Glutamatergic neuron (in vitro differentiated cells): ENCODE measurements around the gene ATP6V1B1. TPM values are rescaled to one million over a fixed set of nuclear protein-coding genes. Genes with fewer than 3 reads are reported as not detected.

Source experiments
- DNase-seq: peaks from one replicate; pipeline ENCODE4 v3.0.0; 2022
- H3K27ac Mint-ChIP-seq: one replicate; pipeline ENCODE4 v1.8.0; 2020; ENCODE audit warnings: mild to moderate bottlenecking, mixed read lengths, inconsistent platforms; ENCODE audit not compliant: unreplicated experiment
- H3K27me3 Mint-ChIP-seq: one replicate; pipeline ENCODE4 v1.8.0; 2020; ENCODE audit warnings: mild to moderate bottlenecking, moderate library complexity, mixed read lengths, inconsistent platforms; ENCODE audit not compliant: unreplicated experiment
- H3K36me3 Mint-ChIP-seq: one replicate; pipeline ENCODE4 v1.8.0; 2020; ENCODE audit warnings: mild to moderate bottlenecking, mixed read lengths, inconsistent platforms; ENCODE audit not compliant: unreplicated experiment
- H3K4me1 Mint-ChIP-seq: one replicate; pipeline ENCODE4 v1.8.0; 2020; ENCODE audit warnings: mild to moderate bottlenecking, low read depth, mixed read lengths, inconsistent platforms; ENCODE audit not compliant: unreplicated experiment
- H3K4me3 Mint-ChIP-seq: one replicate; pipeline ENCODE4 v1.8.0; 2020; ENCODE audit warnings: mild to moderate bottlenecking, mixed read lengths, inconsistent platforms; ENCODE audit not compliant: unreplicated experiment
- H3K9me3 Mint-ChIP-seq: one replicate; pipeline ENCODE4 v1.8.0; 2020; ENCODE audit warnings: mild to moderate bottlenecking, moderate library complexity, mixed read lengths, inconsistent platforms; ENCODE audit not compliant: unreplicated experiment
- total RNA-seq: library from RNA; stranded (reverse); fragmentation: NEBNext Ultra II Directional; extraction: Animal tissue kit (Norgen Biotek cat#: 25700); gene quantifications from one replicate; pipeline ENCODE4 v1.2.1, GENCODE V29; 2021; ENCODE audit not compliant: unreplicated experiment
- TF ChIP-seq, protein P1 (sequence below): fragments of 200-600 bp; sonication (generic); IDR thresholded peaks from one replicate; pipeline ENCODE4 v1.5.0; 2021; ENCODE audit not compliant: partially characterized antibody, unreplicated experiment

ATP6V1B1 gene
- total RNA-seq, 1 donor from 2014 or later: not detected

DNA sequence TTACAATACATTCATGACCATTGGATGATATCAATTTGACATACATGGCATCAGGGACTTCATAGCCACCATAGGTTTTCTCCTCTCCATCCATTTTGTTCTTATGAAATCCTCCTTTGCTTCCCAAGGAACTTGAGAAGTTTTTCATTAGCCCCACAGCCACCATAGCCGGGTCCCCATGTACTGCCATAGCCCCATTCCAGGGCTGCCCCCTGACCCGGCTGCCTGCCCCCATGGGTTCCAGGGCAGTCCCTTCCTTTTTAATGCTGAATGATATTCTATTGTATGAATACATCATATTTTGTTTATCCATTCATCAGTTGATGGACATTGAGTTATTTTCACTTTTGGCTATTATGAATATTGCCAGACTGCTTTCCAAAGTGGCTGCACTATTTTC, 20.4 kb downstream of the ATP6V1B1 start:
- Mint-ChIP-seq H3K9me3 (peaks cover 2% of the 10 kb centered on the region), H3K4me3 (no peak overlapping the region), H3K27ac (no peak overlapping the region), H3K4me1 (no peaks in the 10 kb centered on the region), H3K36me3 (no peaks in the 10 kb centered on the region), H3K27me3 (peaks cover 10% of the 10 kb centered on the region)
- no peak for DNase-seq
- TF ChIP-seq, protein P1, sequence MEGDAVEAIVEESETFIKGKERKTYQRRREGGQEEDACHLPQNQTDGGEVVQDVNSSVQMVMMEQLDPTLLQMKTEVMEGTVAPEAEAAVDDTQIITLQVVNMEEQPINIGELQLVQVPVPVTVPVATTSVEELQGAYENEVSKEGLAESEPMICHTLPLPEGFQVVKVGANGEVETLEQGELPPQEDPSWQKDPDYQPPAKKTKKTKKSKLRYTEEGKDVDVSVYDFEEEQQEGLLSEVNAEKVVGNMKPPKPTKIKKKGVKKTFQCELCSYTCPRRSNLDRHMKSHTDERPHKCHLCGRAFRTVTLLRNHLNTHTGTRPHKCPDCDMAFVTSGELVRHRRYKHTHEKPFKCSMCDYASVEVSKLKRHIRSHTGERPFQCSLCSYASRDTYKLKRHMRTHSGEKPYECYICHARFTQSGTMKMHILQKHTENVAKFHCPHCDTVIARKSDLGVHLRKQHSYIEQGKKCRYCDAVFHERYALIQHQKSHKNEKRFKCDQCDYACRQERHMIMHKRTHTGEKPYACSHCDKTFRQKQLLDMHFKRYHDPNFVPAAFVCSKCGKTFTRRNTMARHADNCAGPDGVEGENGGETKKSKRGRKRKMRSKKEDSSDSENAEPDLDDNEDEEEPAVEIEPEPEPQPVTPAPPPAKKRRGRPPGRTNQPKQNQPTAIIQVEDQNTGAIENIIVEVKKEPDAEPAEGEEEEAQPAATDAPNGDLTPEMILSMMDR: no peak

DNA sequence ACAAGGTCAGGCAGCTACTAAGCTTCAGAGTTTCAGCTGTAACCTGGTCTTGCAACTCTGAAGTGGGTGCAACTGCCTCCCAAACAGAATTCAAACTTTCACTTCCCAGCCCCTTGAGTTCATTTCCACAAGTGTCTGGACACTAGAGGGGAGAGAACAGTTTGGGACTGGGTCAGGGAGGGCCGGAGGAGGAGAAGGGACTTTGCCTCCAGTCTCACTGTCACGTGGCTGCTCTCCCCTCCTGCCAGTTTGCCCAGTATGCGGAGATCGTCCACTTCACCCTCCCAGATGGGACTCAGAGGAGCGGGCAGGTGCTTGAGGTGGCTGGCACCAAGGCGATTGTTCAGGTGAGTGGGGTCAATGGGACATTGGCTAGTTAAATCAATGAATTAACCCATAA, 22.1 kb downstream of the ATP6V1B1 start:
- Mint-ChIP-seq H3K36me3 (no peaks in the 10 kb centered on the region), H3K4me1 (no peaks in the 10 kb centered on the region), H3K27ac (no peak overlapping the region), H3K4me3 (no peak overlapping the region), H3K9me3 (peaks cover 2% of the 10 kb centered on the region), H3K27me3 (peaks cover 13% of the 10 kb centered on the region)
- TF ChIP-seq, protein P1: no peak
- no peak for DNase-seq

DNA sequence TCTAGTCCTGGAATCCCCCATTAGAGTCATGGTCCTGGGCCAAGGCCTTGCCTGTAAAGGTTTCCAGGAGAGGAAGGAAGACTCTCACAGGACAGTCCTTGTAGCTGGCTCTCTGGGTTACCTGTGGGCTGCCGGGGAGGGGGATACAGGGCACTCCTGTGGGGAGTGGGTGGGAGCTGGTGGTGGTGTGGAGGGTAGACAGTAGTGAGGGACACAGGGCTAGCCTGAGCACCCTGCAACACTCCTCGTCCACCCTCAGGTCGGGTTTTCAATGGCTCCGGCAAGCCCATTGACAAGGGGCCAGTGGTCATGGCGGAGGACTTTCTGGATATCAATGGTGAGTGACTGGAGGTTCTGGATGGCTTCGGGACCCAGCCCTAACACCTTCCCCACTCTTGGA, 23.1 kb downstream of the ATP6V1B1 start:
- Mint-ChIP-seq H3K27ac (no peak overlapping the region), H3K9me3 (peaks cover 2% of the 10 kb centered on the region), H3K36me3 (no peaks in the 10 kb centered on the region), H3K27me3 (peaks cover 16% of the 10 kb centered on the region), H3K4me1 (no peaks in the 10 kb centered on the region), H3K4me3 (no peak overlapping the region)
- no peak for DNase-seq
- TF ChIP-seq, protein P1: no peak

DNA sequence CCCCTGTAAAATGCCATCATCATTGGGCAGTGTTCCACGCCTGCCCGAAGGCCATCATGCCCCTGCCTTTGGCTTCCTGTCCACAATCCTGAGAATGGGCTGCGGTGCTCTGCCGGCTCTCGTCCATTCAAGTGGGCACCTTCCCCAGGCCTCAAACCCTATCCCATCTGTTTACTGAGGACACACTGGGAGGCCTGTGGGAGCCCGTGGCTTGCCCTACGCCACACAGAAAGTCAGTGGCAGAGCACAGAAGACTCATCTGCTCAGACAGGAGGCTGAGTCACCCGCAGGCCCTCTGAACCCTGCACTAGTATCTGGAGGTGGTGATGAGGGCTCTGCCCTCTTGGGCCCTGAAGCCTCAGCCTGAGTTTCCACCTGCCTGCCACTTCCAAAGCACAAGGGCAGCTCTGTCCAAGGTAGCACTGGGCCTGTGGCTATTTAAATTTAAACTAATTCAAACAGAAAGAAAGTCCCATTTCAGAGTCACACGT, 23.6 kb downstream of the ATP6V1B1 start:
- H3K4me3 Mint-ChIP-seq: no peak overlapping the region
- H3K27ac Mint-ChIP-seq: no peak overlapping the region
- TF ChIP-seq, protein P1: no peak
- H3K9me3 Mint-ChIP-seq: peaks cover 2% of the 10 kb centered on the region
- no peak for DNase-seq
- H3K27me3 Mint-ChIP-seq: peaks cover 15% of the 10 kb centered on the region
- no peaks in the 10 kb centered on the region for H3K4me1 Mint-ChIP-seq
- H3K36me3 Mint-ChIP-seq: no peaks in the 10 kb centered on the region

DNA sequence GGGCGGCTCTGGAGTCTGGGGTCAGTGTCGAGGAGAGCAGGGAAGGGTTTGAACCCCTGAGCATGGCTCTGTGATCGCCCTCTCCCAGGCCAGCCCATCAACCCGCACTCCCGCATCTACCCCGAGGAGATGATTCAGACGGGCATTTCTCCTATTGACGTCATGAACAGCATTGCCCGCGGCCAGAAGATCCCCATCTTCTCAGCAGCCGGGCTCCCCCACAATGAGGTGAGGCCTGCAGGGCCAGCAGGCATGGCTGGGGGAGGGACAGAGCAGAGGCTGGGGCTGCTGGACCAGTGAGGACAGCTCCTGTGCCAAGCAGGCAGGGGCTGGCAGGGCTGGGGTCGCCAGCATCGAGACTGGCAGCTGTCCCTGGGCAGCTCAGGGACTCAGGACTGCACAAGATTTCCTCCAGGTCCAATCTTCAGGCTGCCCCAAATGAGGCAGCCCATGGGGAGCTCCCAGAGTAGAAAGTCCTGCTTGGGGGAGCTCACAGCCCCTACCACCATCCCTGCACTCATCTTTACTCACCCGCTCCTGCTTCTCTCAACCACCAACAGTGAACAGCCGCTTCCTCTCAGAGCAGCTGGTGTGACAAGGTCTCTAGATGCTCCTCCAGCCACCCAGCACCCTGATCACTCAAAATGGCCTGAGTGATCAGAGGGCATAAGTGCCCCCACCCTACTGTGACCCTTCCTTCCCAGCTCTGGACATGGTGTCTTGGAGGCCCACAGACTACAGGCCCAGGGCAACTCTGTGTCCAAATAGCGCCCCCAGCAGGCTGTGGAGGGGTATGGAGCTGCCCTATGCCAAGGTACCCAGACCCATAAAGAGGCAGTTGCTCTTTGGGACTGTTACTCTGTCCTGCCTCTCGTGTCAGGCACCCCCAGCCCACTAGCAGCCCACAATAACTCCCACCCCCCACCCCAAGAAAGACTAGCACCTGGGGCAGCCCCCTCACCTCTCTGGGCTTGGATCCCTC, 24.4 kb downstream of the ATP6V1B1 start:
- H3K36me3 Mint-ChIP-seq: no peaks in the 10 kb centered on the region
- peaks cover 2% of the 10 kb centered on the region for H3K9me3 Mint-ChIP-seq
- peaks cover under 1% of the 10 kb centered on the region for H3K4me1 Mint-ChIP-seq
- DNase-seq: no peak
- no peak overlapping the region for H3K27ac Mint-ChIP-seq
- peaks cover 17% of the 10 kb centered on the region for H3K27me3 Mint-ChIP-seq
- TF ChIP-seq, protein P1: peak; percentile 29
- no peak overlapping the region for H3K4me3 Mint-ChIP-seq
